ENCODE data around the gene PLEKHG5.

Gene PLEKHG5

GRCh38 chr1:6424619-6425593 lies 66.6 kb downstream of the PLEKHG5 start, which contains the start of gene ESPN:
TSS of gene ESPN (plus strand) at chr1:6424776. CDS start at chr1:6424956, 180 bp downstream.
- DNase-seq, result peak; percentile 48

GRCh38 chr1:6424000-6424565 lies 67.4 kb downstream of the PLEKHG5 start:
- DNase-seq, result no peak

GRCh38 chr1:6423321-6423999 lies 68.0 kb downstream of the PLEKHG5 start:
- DNase-seq, result peak; percentile 69

- DNase-seq, result no peak
These were observed 70.2 kb downstream of the PLEKHG5 start for GRCh38 chr1:6421266-6421665.

- peak; percentile 81 for DNase-seq
These were observed 70.9 kb downstream of the PLEKHG5 start for GRCh38 chr1:6420454-6421042.

- DNase-seq, result peak; percentile 55
These were observed 71.5 kb downstream of the PLEKHG5 start, which contains the start of gene HES2 for GRCh38 chr1:6419804-6420453. TSS of gene HES2 (minus strand) at chr1:6419919. CDS start at chr1:6419820, 99 bp downstream.

GRCh38 chr1:6419397-6419803 lies 72.1 kb downstream of the PLEKHG5 start:
- no peak for DNase-seq

GRCh38 chr1:6418668-6419396 lies 72.6 kb downstream of the PLEKHG5 start:
- no peak for DNase-seq

GRCh38 chr1:6417961-6418667 lies 73.4 kb downstream of the PLEKHG5 start:
- DNase-seq, result no peak
